ENCODE results near the gene LAGE3.

The LAGE3 gene

GRCh38 chrX:154507673-154508383 lies 28.7 kb upstream of the LAGE3 start:
- ChIA-PET CTCF (no interaction called here), POLR2A (interaction anchor here (0.7 kb wide), 1 partner anchor 22 kb away, joined by 3 read pairs; the partner anchor contains the start of gene UBL4A)
- TF ChIP-seq ZNF174 (tag by site-specific recombination; IDR thresholded peaks at IDR 0.05), result no peak
- peak; percentile 62 for TF ChIP-seq GLIS1 (tag by site-specific recombination; IDR thresholded peaks at IDR 0.05)
- no peak for TF ChIP-seq ZNF645 (tag by site-specific recombination; IDR thresholded peaks at IDR 0.05)
- H3K4me1 ChIP-seq (ENCODE audit: control insufficient read depth, insufficient read depth, low read length), result no peaks in the 10 kb centered on the region
- H3K36me3 ChIP-seq (ENCODE audit: control insufficient read depth in 2 of 2, insufficient read depth in 1 of 2, low read length in 2 of 2), result peaks cover 4 to 41% of the 10 kb centered on the region in 2 experiments; a peak in 2 of 3 replicates
- no peaks in the 10 kb centered on the region for H3K9me3 ChIP-seq (ENCODE audit: control insufficient read depth, insufficient read depth, low read depth, low read length)
- H3K4me3 ChIP-seq (ENCODE audit: low read depth, low read length), result no peak overlapping the region
- no peak overlapping the region for H3K27ac ChIP-seq (ENCODE audit: extremely low read depth, low read depth, low read length)

- H3K9me3 ChIP-seq (ENCODE audit: control insufficient read depth, insufficient read depth, low read depth, low read length), result no peaks in the 10 kb centered on the region
- H3K4me1 ChIP-seq (ENCODE audit: control insufficient read depth, insufficient read depth, low read length), result no peaks in the 10 kb centered on the region
- POLR2A ChIA-PET, result no interaction called here
- CTCF ChIA-PET, result no interaction called here
- H3K36me3 ChIP-seq (ENCODE audit: control insufficient read depth in 2 of 2, insufficient read depth in 1 of 2, low read length in 2 of 2), result peaks cover 4 to 36% of the 10 kb centered on the region in 2 experiments; a peak in 2 of 3 replicates
- no peak overlapping the region for H3K27ac ChIP-seq (ENCODE audit: extremely low read depth, low read depth, low read length)
- TF ChIP-seq ZNF473 (tag by site-specific recombination; IDR thresholded peaks at IDR 0.05) (no peak), ZNF529 (tag by site-specific recombination; IDR thresholded peaks at IDR 0.05; ENCODE audit: insufficient replicate concordance) (no peak), SETDB1 (IDR thresholded peaks at IDR 0.05; ENCODE audit: insufficient read length, low read length) (no peak), ZNF362 (tag by site-specific recombination; IDR thresholded peaks at IDR 0.05) (no peak), ZNF558 (tag by site-specific recombination; IDR thresholded peaks at IDR 0.05) (no peak), ZNF133 (tag by site-specific recombination; IDR thresholded peaks at IDR 0.05) (no peak), BCL11A (tag by site-specific recombination; IDR thresholded peaks at IDR 0.05; ENCODE audit: low read depth) (no peak), REST (tag by site-specific recombination; IDR thresholded peaks at IDR 0.05) (no peak)
- no peak overlapping the region for H3K4me3 ChIP-seq (ENCODE audit: low read depth, low read length)
Observed at GRCh38 chrX:154506483-154507332, 27.6 kb upstream of the LAGE3 start.

DNA sequence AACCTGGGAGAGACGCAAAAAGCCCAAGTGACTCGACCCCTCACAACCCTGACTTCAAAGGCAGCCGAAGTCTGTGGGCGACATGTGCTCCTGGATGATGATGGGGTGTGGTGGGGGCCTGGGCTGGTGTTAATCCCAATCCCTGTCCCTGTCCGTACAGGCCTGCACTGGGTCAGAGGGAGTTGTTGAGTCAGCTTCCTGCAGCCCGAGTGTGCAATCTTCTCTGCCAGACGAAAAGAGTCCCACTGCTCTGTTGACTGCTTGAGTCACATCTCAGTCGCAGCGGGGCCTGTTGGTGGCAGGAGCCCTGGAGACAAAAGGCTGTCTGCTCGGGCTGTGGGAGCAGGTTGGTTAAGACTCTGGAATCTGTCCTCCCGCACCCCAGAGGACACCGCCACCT lies 26.7 kb upstream of the LAGE3 start:
- Histone ChIP-seq H3K4me1 (ENCODE audit: control insufficient read depth, insufficient read depth, low read length) (no peaks in the 10 kb centered on the region), H3K27ac (ENCODE audit: extremely low read depth, low read depth, low read length) (no peak overlapping the region), H3K36me3 (ENCODE audit: control insufficient read depth in 2 of 2, insufficient read depth in 1 of 2, low read length in 2 of 2) (peaks cover 4 to 30% of the 10 kb centered on the region in 2 experiments; a peak in 2 of 3 replicates), H3K9me3 (ENCODE audit: control insufficient read depth, insufficient read depth, low read depth, low read length) (no peaks in the 10 kb centered on the region), H3K4me3 (ENCODE audit: low read depth, low read length) (no peak overlapping the region)
- CTCF ChIA-PET, result no interaction called here
- POLR2A ChIA-PET, result no interaction called here
- TF ChIP-seq ZNF19 (tag by site-specific recombination; IDR thresholded peaks at IDR 0.05; ENCODE audit: low read depth) (no peak), ZNF324 (tag by site-specific recombination; IDR thresholded peaks at IDR 0.05) (no peak), KLF9 (tag by site-specific recombination; IDR thresholded peaks at IDR 0.05; ENCODE audit: low read depth) (no peak), KLF7 (tag by site-specific recombination; IDR thresholded peaks at IDR 0.05; ENCODE audit: borderline replicate concordance) (no peak), ZXDB (tag by site-specific recombination; IDR thresholded peaks at IDR 0.05) (no peak), ZNF391 (tag by site-specific recombination; IDR thresholded peaks at IDR 0.05; ENCODE audit: borderline replicate concordance, low read depth) (no peak), ZBTB20 (tag by site-specific recombination; IDR thresholded peaks at IDR 0.05) (no peak), ZBTB17 (tag by site-specific recombination; IDR thresholded peaks at IDR 0.05) (no peak), ZNF423 (tag by site-specific recombination; IDR thresholded peaks at IDR 0.05) (no peak), PRDM1 (tag by site-specific recombination; IDR thresholded peaks at IDR 0.05) (no peak), KLF1 (tag by site-specific recombination; IDR thresholded peaks at IDR 0.05) (no peak)
- TF ChIP-seq, protein P1, sequence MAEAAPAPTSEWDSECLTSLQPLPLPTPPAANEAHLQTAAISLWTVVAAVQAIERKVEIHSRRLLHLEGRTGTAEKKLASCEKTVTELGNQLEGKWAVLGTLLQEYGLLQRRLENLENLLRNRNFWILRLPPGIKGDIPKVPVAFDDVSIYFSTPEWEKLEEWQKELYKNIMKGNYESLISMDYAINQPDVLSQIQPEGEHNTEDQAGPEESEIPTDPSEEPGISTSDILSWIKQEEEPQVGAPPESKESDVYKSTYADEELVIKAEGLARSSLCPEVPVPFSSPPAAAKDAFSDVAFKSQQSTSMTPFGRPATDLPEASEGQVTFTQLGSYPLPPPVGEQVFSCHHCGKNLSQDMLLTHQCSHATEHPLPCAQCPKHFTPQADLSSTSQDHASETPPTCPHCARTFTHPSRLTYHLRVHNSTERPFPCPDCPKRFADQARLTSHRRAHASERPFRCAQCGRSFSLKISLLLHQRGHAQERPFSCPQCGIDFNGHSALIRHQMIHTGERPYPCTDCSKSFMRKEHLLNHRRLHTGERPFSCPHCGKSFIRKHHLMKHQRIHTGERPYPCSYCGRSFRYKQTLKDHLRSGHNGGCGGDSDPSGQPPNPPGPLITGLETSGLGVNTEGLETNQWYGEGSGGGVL (tag by site-specific recombination; IDR thresholded peaks at IDR 0.05), result no peak

Data from HEK293 (cell line).